ENCODE data around the gene RAET1E. TPM values are rescaled to one million over a fixed set of nuclear protein-coding genes. Genes with fewer than 3 reads are reported as not detected.

The RAET1E gene, protein sequence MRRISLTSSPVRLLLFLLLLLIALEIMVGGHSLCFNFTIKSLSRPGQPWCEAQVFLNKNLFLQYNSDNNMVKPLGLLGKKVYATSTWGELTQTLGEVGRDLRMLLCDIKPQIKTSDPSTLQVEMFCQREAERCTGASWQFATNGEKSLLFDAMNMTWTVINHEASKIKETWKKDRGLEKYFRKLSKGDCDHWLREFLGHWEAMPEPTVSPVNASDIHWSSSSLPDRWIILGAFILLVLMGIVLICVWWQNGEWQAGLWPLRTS
- 2.2 and 4.8 TPM in 2 replicates for total RNA-seq

DNA sequence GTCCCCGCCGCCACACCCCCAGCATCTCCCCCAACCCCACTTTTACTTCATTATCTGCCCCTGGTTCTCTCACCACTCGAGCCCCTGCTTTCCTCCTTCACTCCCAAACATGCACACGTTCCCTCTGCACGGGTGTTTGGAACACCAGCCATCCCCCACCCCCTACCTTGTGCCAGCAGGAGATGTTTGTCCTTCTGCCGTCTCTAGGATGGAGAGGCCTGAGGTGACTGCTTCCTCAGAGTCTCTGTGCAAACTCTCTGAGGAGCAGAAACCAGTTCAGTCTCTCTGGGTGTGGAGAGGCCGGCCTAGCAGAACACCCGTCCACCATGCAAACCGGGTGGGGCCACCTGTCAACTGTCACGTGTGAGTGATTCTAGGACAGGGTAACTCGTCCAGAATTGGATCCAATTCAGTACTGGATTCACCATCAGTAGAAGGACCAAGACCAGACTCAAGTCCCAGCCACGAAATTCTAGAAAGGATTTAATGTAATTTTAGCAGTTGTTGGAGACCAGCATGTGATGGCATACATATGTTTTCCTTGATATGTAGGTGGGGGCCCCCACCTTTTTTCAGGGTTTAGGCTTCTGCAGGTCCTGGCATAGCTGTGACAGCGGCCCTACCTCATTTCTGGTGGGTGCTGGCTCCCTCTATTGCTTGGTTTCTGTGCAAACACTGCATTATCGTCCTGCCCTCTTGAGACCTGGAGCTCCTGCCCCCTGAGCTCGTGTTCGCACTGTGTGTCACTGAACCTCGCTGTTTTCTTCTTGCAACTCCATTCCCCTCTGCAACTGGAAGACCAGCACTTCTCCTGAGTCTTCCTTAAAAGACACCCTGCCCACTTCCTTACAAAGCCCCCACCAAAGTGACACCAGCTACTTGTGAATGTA, at the start of gene RAET1E:
RAET1E (minus strand) TSS at position 259 of the 890 bp plus-strand sequence. CDS start 7,212 bp downstream, outside the sequence.

DNA sequence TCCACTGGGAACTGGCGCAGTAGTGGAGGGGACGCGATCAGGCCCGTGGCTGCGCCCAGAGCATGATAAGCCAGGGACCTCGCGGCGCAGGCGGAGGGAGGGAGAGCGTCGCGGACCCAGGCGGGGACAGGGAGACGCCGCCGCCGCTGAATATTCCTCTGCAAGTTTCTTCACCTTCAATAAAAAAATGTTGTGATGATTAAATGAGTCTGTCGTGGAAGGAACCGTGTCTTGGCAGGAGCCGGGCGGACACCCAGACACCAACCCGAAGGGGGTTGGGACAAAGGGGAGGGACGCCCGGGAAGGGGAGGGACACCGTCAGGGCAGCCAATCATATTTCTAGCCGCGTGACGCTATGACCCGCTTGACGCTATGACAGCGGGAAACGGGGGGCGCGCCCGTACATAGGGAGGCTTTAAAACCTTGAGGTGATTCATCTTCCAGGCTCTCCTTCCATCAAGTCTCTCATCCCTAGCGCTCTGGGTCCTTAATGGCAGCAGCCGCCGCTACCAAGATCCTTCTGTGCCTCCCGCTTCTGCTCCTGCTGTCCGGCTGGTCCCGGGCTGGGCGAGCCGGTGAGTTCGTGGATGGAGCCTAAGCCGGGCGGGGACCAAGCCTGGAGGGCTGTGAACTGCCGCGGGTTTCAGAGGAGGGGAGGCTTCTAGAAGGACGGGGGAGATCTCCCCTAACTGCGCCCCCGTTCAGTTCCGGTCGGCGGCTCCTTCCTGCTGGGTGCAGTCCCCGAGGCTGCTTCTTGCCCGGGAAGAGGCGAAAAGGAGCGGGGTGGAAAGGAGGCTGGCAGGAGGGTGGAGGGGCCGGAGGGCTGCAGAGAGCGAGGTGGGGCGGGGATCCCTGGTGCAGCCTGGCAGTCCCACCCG, 43.9 kb upstream of the RAET1E start, which contains the start of gene ULBP2:
ULBP2 (plus strand) TSS at position 432 of the 878 bp plus-strand sequence; CDS start at position 491, 59 bp downstream.

DNA sequence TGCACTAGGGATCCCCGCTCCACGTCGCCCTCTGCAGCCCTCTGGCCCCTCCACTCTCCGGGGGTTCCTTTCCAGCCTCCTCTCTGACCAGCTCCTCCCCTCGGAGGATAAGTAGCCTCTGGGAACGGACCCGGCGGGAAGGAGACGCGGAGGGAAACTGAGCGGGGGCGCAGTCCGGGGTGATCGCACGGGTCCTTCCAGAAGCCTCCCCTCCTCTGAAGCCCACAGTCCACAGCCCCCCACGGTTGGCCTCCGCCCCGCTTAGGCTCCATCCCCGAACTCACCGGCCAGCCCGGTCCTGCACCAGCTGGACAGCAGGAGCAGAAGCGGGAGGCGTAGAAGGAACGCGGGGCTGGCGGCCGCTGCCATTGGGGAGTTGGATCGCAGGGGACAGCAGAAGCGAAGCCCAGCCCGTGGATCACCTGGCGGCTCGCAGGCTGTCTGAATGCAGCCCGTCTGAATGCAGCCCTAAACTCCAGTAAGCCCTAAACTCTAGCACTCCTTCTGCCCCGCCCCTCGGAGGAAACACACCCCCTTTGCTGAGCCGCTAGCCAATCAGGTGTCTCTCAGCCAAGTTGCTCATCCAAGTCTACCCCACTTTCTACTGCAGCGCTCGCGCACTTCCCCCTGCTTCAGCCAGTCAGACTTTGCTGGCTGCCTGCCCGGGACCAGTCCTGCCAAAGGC, 24.9 kb upstream of the RAET1E start, which contains the start of gene RAET1G:
RAET1G (minus strand) TSS at position 480 of the 685 bp plus-strand sequence; CDS start at position 369, 111 bp downstream.

DNA sequence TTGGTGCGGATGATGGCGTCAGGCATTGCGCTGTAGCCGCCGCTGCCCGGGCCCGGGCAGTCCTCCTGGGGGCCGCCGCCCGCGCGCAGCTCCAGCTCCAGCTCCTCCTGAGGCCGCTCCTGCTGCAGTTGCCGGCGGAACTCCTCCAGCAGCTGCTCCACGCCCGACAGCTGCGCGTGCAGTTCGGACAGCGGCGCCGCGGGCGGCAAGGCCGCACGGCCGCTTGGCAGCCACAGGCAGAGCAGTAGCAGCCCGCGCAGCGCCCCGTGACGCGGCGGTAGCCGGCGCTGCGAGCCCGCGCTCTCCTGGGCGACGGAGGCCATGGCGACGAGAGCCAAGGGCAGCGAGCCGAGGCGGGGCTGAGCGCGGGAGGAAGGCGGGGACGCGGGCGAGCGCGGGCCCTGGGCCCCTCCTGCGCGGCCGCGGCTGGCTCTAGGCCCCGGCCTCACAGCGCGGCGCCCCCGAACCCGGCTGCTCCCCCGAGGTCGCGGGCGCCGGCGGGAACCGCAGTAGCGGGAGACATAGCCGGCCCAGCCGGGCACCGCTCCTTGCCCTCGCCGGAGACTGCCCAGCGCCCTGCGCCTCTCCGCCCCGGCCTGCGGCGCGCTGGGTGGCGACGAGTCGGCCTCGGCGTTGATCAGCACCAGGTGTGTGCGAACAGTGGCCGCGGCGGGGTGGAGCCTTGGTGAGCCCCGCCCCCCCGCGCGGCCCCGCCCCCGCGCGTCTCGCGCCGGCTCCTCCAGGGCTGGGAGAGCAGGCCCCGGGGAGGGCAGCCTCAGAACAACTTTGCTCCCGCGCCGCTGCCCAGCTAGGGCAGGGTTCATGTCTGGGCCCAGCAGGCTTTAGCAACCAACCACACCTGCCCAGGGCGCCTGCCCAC, 34.0 kb downstream of the RAET1E start, which contains the start of gene LRP11:
LRP11 (minus strand) TSS at position 662 of the 880 bp plus-strand sequence; CDS start at position 323, 339 bp downstream.

Other genes starting within 250 kb of the RAET1E start
- gene KATNA1, start 249.4 kb downstream of the RAET1E start, total RNA-seq = 27.3 and 30.7 TPM in 2 replicates
- gene LATS1, start 180.0 kb downstream of the RAET1E start, total RNA-seq = 8.8 and 11.1 TPM in 2 replicates
- 16.9 and 31.1 TPM in 2 replicates for gene NUP43, start 151.6 kb downstream of the RAET1E start, total RNA-seq
- 96.8 and 230 TPM in 2 replicates for gene PCMT1, start 148.4 kb downstream of the RAET1E start, total RNA-seq
- 125 and 158 TPM in 2 replicates for gene LRP11, start 33.8 kb downstream of the RAET1E start, total RNA-seq
- 5.7 and 5.8 TPM in 2 replicates for gene RAET1G, start 25.0 kb upstream of the RAET1E start, total RNA-seq
- gene ULBP2, start 43.9 kb upstream of the RAET1E start, total RNA-seq = 0.99 and 2.5 TPM in 2 replicates
- gene ULBP1, start 65.8 kb upstream of the RAET1E start, total RNA-seq = 0.44 and 0.50 TPM in 2 replicates
- not detected in 2 replicates for gene RAET1L, start 127.4 kb upstream of the RAET1E start, total RNA-seq
- 12.6 and 28.4 TPM in 2 replicates for gene ULBP3, start 171.0 kb upstream of the RAET1E start, total RNA-seq
- 0.29 and 0.33 TPM in 2 replicates for gene PPP1R14C, start 244.9 kb upstream of the RAET1E start, total RNA-seq

Data from smooth muscle cell of trachea (primary cell).